WTC11 (cell line): ENCODE results near the gene C1QTNF1.
"Not testable (repeated sequence)": the region's sequence is repeated elsewhere in the genome, so short reads cannot be mapped to it uniquely, and the experiment has no call there.

Source experiments
- SMAD4 ChIP-seq: sonication (generic); formaldehyde crosslinking; IDR thresholded peaks from 2 replicates; pipeline ENCODE4 v1.8.0; 2022; ENCODE audit warnings: mild to moderate bottlenecking, missing genetic modification reagents
- ZBTB21 ChIP-seq: sonication (generic); formaldehyde crosslinking; IDR thresholded peaks from 2 replicates; pipeline ENCODE4 v1.8.1; 2023; ENCODE audit warnings: mild to moderate bottlenecking, missing genetic modification reagents, borderline replicate concordance
- TF ChIP-seq, protein P1 (sequence below): sonication (generic); formaldehyde crosslinking; IDR thresholded peaks from 2 replicates; pipeline ENCODE4 v1.8.1; 2023; ENCODE audit warnings: mild to moderate bottlenecking, missing genetic modification reagents, moderate library complexity
- TF ChIP-seq, protein P2 (sequence below): fragments of 200-600 bp; IDR thresholded peaks from 2 replicates; pipeline ENCODE4 v1.8.0; 2022; ENCODE audit warnings: antibody characterized with exemption

DNA sequence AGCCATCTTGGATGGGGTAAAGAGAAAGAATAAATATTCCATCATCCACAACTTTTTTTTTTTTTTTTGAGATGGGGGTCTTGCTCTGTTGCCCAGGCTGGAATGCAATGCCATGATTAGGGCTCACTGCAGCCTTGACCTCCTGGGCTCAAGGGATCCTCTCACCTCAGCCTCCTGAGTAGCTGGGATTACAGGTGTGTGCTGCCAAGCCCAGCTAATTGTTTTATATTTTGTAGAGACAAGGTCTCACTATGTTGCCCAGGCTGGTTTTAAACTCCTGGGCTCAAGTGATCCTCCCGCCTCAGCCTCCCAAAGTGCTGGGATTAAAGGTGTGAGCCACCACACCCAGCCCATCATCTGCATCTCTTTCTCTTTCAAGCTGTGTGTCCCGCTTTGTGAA is 2.0 kb upstream of the C1QTNF1 start:
- TF ChIP-seq, protein P1, sequence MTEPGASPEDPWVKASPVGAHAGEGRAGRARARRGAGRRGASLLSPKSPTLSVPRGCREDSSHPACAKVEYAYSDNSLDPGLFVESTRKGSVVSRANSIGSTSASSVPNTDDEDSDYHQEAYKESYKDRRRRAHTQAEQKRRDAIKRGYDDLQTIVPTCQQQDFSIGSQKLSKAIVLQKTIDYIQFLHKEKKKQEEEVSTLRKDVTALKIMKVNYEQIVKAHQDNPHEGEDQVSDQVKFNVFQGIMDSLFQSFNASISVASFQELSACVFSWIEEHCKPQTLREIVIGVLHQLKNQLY (CRISPR knock-in tag): not testable (repeated sequence)
- TF ChIP-seq, protein P2, sequence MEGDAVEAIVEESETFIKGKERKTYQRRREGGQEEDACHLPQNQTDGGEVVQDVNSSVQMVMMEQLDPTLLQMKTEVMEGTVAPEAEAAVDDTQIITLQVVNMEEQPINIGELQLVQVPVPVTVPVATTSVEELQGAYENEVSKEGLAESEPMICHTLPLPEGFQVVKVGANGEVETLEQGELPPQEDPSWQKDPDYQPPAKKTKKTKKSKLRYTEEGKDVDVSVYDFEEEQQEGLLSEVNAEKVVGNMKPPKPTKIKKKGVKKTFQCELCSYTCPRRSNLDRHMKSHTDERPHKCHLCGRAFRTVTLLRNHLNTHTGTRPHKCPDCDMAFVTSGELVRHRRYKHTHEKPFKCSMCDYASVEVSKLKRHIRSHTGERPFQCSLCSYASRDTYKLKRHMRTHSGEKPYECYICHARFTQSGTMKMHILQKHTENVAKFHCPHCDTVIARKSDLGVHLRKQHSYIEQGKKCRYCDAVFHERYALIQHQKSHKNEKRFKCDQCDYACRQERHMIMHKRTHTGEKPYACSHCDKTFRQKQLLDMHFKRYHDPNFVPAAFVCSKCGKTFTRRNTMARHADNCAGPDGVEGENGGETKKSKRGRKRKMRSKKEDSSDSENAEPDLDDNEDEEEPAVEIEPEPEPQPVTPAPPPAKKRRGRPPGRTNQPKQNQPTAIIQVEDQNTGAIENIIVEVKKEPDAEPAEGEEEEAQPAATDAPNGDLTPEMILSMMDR: not testable (repeated sequence)
- not testable (repeated sequence) for TF ChIP-seq SMAD4, ZBTB21 (CRISPR knock-in tag)
